Parathyroid adenoma (tissue), 2 donors: ENCODE data around the gene C9orf153.

Experiments used
- H2AFZ ChIP-seq: fragments of 300-600 bp; sonication (generic); one replicate; pipeline ENCODE4 v1.7.0; 2017; ENCODE audit warnings: antibody characterized with exemption, mild to moderate bottlenecking
- H3K27ac ChIP-seq: fragments of 300-600 bp; sonication (generic); one replicate; pipeline ENCODE4 v1.7.0; 2017
- H3K27me3 ChIP-seq: fragments of 300-600 bp; sonication (generic); one replicate; pipeline ENCODE4 v1.7.0; 2017; ENCODE audit warnings: low read length; ENCODE audit not compliant: control insufficient read depth, insufficient read depth
- H3K36me3 ChIP-seq: fragments of 300-600 bp; sonication (generic); one replicate; pipeline ENCODE4 v1.7.0; 2017; ENCODE audit warnings: low read length; ENCODE audit not compliant: control insufficient read depth, insufficient read depth
- H3K4me1 ChIP-seq: fragments of 300-600 bp; sonication (generic); one replicate; pipeline ENCODE4 v1.7.0; 2017; ENCODE audit warnings: control low read depth
- H3K4me2 ChIP-seq: fragments of 300-600 bp; sonication (generic); one replicate; pipeline ENCODE4 v1.7.0; 2017; ENCODE audit warnings: low read length
- H3K4me3 ChIP-seq: fragments of 300-600 bp; sonication (generic); one replicate; pipeline ENCODE4 v1.7.0; 2017; ENCODE audit warnings: low read depth, low read length
- H3K79me2 ChIP-seq: fragments of 300-600 bp; sonication (generic); one replicate; pipeline ENCODE4 v1.7.0; 2017; ENCODE audit warnings: control low read depth
- H3K9ac ChIP-seq: fragments of 300-600 bp; sonication (generic); one replicate; pipeline ENCODE4 v1.7.0; 2017; ENCODE audit warnings: mild to moderate bottlenecking
- H3K9me3 ChIP-seq: fragments of 300-600 bp; sonication (generic); one replicate; pipeline ENCODE4 v1.7.0; 2017; ENCODE audit warnings: low read length; ENCODE audit not compliant: control insufficient read depth
- TF ChIP-seq, protein P1 (sequence below): fragments of 300-600 bp; sonication (generic); IDR thresholded peaks from one replicate; pipeline ENCODE4 v1.7.0; 2017; ENCODE audit warnings: antibody characterized with exemption, mild to moderate bottlenecking
- donor health status: primary hyperparathyroidism.

The C9orf153 gene

DNA sequence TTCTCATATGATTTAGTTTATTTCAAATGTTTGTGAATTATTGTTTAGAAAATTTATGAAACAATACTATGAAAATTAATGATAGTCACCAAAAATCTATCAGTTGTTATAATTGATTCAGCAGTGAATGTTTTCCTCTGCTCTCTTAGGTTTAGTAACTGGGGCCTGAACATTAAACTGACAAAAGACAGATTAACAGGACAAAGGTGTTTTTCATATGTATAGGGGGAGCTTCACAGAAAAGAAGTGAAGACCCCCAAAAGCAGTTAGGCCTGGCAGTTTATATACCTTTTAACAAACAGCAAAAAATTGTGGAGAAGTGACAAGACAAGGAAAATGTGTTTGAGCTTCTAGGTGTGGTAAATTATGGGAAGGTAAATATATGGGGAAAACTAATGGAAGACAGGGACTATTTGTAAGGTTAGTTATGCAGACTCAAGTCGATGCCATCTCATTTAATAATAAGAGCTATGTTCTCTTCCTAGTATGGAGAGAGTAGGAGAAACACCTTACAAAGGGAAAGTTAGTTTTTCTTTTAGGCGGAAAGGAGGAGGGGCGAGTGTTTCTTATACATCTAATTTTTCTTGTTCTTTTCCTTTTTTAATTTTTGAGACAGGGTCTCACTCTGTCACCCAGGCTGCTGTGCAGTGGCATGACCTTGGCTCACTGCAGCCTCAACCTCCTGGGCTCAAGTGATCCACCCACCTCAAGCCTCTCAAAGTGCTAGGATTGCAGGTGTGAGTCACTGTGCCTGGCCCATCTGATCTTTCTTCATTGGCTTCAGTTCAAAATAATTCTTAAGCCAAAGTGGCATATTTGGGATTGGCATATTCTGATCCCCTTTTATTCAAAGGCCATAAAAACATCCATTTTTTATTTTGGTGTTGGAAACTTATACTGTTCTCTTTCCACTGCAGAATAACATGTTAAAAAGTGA lies 77.8 kb downstream of the C9orf153 start:
- H3K9ac ChIP-seq, result no peak overlapping the region
- no peak overlapping the region for H3K27ac ChIP-seq
- H3K4me3 ChIP-seq, result no peak overlapping the region
- H2AFZ ChIP-seq, result no peak overlapping the region
- no peaks in the 10 kb centered on the region for H3K27me3 ChIP-seq
- no peaks in the 10 kb centered on the region for H3K4me1 ChIP-seq
- H3K79me2 ChIP-seq, result no peaks in the 10 kb centered on the region
- no peaks in the 10 kb centered on the region for H3K9me3 ChIP-seq
- no peak overlapping the region for H3K4me2 ChIP-seq
- TF ChIP-seq, protein P1, sequence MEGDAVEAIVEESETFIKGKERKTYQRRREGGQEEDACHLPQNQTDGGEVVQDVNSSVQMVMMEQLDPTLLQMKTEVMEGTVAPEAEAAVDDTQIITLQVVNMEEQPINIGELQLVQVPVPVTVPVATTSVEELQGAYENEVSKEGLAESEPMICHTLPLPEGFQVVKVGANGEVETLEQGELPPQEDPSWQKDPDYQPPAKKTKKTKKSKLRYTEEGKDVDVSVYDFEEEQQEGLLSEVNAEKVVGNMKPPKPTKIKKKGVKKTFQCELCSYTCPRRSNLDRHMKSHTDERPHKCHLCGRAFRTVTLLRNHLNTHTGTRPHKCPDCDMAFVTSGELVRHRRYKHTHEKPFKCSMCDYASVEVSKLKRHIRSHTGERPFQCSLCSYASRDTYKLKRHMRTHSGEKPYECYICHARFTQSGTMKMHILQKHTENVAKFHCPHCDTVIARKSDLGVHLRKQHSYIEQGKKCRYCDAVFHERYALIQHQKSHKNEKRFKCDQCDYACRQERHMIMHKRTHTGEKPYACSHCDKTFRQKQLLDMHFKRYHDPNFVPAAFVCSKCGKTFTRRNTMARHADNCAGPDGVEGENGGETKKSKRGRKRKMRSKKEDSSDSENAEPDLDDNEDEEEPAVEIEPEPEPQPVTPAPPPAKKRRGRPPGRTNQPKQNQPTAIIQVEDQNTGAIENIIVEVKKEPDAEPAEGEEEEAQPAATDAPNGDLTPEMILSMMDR, result no peak
- H3K36me3 ChIP-seq, result no peaks in the 10 kb centered on the region

DNA sequence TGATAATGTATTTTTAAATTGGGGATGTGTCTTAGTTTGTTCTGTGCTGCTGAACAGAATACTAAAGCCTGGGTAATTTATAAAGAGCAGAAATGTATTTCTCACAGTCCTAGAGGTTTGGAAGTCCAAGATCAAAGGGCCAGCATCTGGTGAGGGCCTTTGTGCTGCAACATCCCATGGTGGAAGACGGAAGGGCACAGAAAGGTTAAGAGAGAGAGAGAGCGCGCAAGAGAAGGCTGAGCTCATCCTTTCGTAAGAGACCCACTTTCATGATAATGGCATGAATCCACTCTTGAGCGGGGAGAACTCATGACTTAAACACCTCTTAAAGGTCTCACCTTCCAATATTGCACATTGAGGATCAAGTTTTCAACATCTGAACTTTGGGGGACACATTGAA lies 81.0 kb downstream of the C9orf153 start:
- TF ChIP-seq, protein P1, result no peak

DNA sequence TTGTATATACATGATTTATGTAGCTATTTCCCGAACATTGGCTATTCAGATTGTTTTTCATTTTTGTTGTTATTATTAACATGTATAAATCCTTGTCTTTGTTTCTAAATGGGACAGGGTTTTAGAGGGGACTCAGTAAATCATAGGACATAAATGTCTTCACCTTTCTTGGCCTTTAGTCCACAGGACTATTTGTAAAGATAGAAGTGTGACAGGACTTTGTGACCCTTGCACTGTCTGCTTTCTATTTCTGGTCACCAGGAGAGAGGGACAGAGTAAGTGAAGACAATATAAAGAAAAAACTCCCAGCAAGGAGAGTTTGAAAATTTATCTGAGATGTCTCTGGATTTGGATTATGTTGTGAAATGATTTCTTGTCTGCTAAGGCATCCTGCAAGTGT lies 81.5 kb downstream of the C9orf153 start:
- no peaks in the 10 kb centered on the region for H3K27me3 ChIP-seq
- TF ChIP-seq, protein P1, result no peak
- no peak overlapping the region for H2AFZ ChIP-seq

More for the DNA sequence above, 81.0 kb downstream of the C9orf153 start:
- no peak overlapping the region for H3K27ac ChIP-seq
- no peaks in the 10 kb centered on the region for H3K27me3 ChIP-seq
- H2AFZ ChIP-seq, result no peak overlapping the region
- H3K79me2 ChIP-seq, result no peaks in the 10 kb centered on the region
- H3K4me1 ChIP-seq, result no peaks in the 10 kb centered on the region
- no peaks in the 10 kb centered on the region for H3K9me3 ChIP-seq
- no peak overlapping the region for H3K4me3 ChIP-seq
- H3K36me3 ChIP-seq, result no peaks in the 10 kb centered on the region
- no peak overlapping the region for H3K4me2 ChIP-seq
- H3K9ac ChIP-seq, result no peak overlapping the region

DNA sequence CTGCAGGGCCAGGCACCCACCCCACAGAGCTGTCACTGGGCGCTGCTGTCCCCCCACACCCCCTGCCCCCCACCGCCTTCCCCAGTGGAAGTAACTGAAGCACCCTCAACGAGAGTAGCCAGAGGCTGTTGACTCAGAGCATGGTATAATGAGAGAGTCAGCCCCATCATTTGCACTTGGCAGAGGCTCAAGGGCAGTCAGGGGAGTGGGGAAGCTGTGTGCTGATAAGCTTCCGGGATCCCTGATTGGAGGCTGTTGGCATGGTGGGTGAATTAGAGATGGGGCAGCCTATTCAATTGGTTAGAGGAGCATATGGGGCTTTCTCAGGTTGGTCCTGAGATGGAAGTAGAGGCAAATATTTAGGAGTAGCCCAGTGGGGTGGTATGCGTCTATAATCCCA lies 83.0 kb downstream of the C9orf153 start:
- H3K9me3 ChIP-seq, result no peaks in the 10 kb centered on the region
- TF ChIP-seq, protein P1, result no peak
- no peaks in the 10 kb centered on the region for H3K79me2 ChIP-seq
- H3K27me3 ChIP-seq, result no peaks in the 10 kb centered on the region
- H3K4me1 ChIP-seq, result no peaks in the 10 kb centered on the region
- H2AFZ ChIP-seq, result no peak overlapping the region
- H3K36me3 ChIP-seq, result no peaks in the 10 kb centered on the region
- no peak overlapping the region for H3K4me3 ChIP-seq
- no peak overlapping the region for H3K27ac ChIP-seq
- no peak overlapping the region for H3K4me2 ChIP-seq
- H3K9ac ChIP-seq, result no peak overlapping the region

More for the DNA sequence above, 81.5 kb downstream of the C9orf153 start:
- Histone ChIP-seq H3K27ac (no peak overlapping the region), H3K4me3 (no peak overlapping the region), H3K9me3 (no peaks in the 10 kb centered on the region), H3K9ac (no peak overlapping the region), H3K4me2 (no peak overlapping the region), H3K4me1 (no peaks in the 10 kb centered on the region), H3K36me3 (no peaks in the 10 kb centered on the region), H3K79me2 (no peaks in the 10 kb centered on the region)
